HepG2 (cell line): Measurements from ENCODE around the gene HPD. TPM values are rescaled to one million over a fixed set of nuclear protein-coding genes. Genes with fewer than 3 reads are reported as not detected.
A peak's percentile ranks its signal among the peaks of the same experiment; 100 is the strongest.

Experiments used
- BRD4 ChIP-seq: sonication (generic); formaldehyde crosslinking; IDR thresholded peaks from 2 replicates; pipeline ENCODE4 v1.4.0; 2020; ENCODE audit warnings: missing genetic modification reagents
- HNRNPK ChIP-seq: fragments of 200-400 bp; formaldehyde crosslinking; IDR thresholded peaks from 2 replicates; pipeline ENCODE4 v1.6.1; 2018; ENCODE audit warnings: low read length, low read depth, moderate library complexity, mild to moderate bottlenecking; ENCODE audit not compliant: poor library complexity, severe bottlenecking
- HOXA5 ChIP-seq: sonication (generic); formaldehyde crosslinking; IDR thresholded peaks from 2 replicates; pipeline ENCODE4 v1.4.0; 2020; ENCODE audit warnings: missing genetic modification reagents
- MTA1 ChIP-seq: sonication (generic); formaldehyde crosslinking; IDR thresholded peaks from 2 replicates; pipeline ENCODE4 v1.4.0; 2020; ENCODE audit warnings: missing genetic modification reagents, mild to moderate bottlenecking, borderline replicate concordance
- NFE2L2 ChIP-seq: fragments of 150-350 bp; IDR thresholded peaks from 2 replicates; pipeline ENCODE4 v1.6.1; 2014; ENCODE audit warnings: low read length
- NFRKB ChIP-seq: fragments of 450-650 bp; IDR thresholded peaks from 2 replicates; pipeline ENCODE4 v1.6.1; 2017
- PLRG1 ChIP-seq: fragments of 450-650 bp; conservative IDR thresholded peaks from 2 replicates; pipeline ENCODE4 v1.6.1; 2016
- POLR2A ChIP-seq, 2 experiments: IDR thresholded peaks; 2 replicates each; pipeline ENCODE4 v1.6.1; 2011; ENCODE audit warnings: low read depth in 2 of 2, low read length in 2 of 2, mild to moderate bottlenecking in 1 of 2, moderate library complexity in 1 of 2; ENCODE audit not compliant: insufficient read depth in 1 of 2
- POLR2AphosphoS2 ChIP-seq: IDR thresholded peaks from 2 replicates; pipeline ENCODE4 v1.6.1; 2011; ENCODE audit warnings: low read depth, low read length, improper control_type of control experiment
- POLR2G ChIP-seq: fragments of 200-400 bp; formaldehyde crosslinking; IDR thresholded peaks from 2 replicates; pipeline ENCODE4 v1.6.1; 2018; ENCODE audit warnings: mild to moderate bottlenecking, low read depth, low read length, moderate library complexity
- SCMH1 ChIP-seq: sonication (generic); formaldehyde crosslinking; IDR thresholded peaks from 2 replicates; pipeline ENCODE4 v1.9.0; 2021; ENCODE audit warnings: missing genetic modification reagents, mild to moderate bottlenecking, borderline replicate concordance
- STAG1 ChIP-seq: sonication (generic); formaldehyde crosslinking; IDR thresholded peaks from 2 replicates; pipeline ENCODE4 v1.4.0; 2020; ENCODE audit warnings: missing genetic modification reagents
- ZC3H4 ChIP-seq: sonication (generic); formaldehyde crosslinking; IDR thresholded peaks from 2 replicates; pipeline ENCODE4 v1.4.0; 2020; ENCODE audit warnings: missing genetic modification reagents, borderline replicate concordance
- ZFP37 ChIP-seq: sonication (generic); formaldehyde crosslinking; IDR thresholded peaks from 2 replicates; pipeline ENCODE4 v1.4.0; 2020; ENCODE audit warnings: missing genetic modification reagents, borderline replicate concordance
- ZMAT3 ChIP-seq: sonication (generic); formaldehyde crosslinking; conservative IDR thresholded peaks from 2 replicates; pipeline ENCODE4 v1.7.0; 2021; ENCODE audit warnings: missing genetic modification reagents
- ZNF44 ChIP-seq: sonication (generic); formaldehyde crosslinking; IDR thresholded peaks from 2 replicates; pipeline ENCODE4 v1.5.1; 2020; ENCODE audit warnings: mild to moderate bottlenecking, missing genetic modification reagents
- polyA plus RNA-seq, 8 experiments: library from polyadenylated mRNA; depleted of rRNA in 3 of 8; stranded (reverse) in 7 of 8; unstranded in 1 of 8; fragments of >200 nt; fragmentation: Illumina TruSeq in 4 of 8; extraction: Trizol in 4 of 8; gene quantifications; 2 replicates each; pipeline versions ENCODE4 v1.2.1 to v1.2.3, GENCODE V29; 2011 to 2016; ENCODE audit warnings: low read depth in 4 of 8, missing spikeins in 1 of 8, mixed read lengths in 1 of 8; ENCODE audit not compliant: insufficient read depth in 1 of 8
- total RNA-seq, 5 experiments: library from RNA; depleted of rRNA; stranded (reverse); fragments of >200 nt; fragmentation: Illumina TruSeq; extraction: Trizol; gene quantifications; 2 replicates each; pipeline ENCODE4 v1.2.3, GENCODE V29; 2016; ENCODE audit warnings: low read depth in 1 of 5
- TF ChIP-seq, protein P1 (sequence below), 2 experiments: fragments of 450-650 bp in 1 of 2; sonication (generic) in 1 of 2; formaldehyde crosslinking in 1 of 2; IDR thresholded peaks; 2 replicates each; pipeline versions ENCODE4 v1.6.1 to v1.8.0; 2016 to 2022; ENCODE audit warnings: antibody characterized with exemption in 1 of 2, mild to moderate bottlenecking in 1 of 2, missing genetic modification reagents in 1 of 2
- TF ChIP-seq, protein P2 (sequence below): sonication (generic); formaldehyde crosslinking; IDR thresholded peaks from 2 replicates; pipeline ENCODE4 v1.8.0; 2023; ENCODE audit warnings: mild to moderate bottlenecking, missing genetic modification reagents
- TF ChIP-seq, protein P3 (sequence below): sonication (generic); formaldehyde crosslinking; IDR thresholded peaks from 2 replicates; pipeline ENCODE4 v1.8.1; 2023; ENCODE audit warnings: mild to moderate bottlenecking, moderate library complexity, missing genetic modification reagents

HPD gene
- total and polyA plus RNA-seq, 2 of the 13 experiments (the other 11 are each of a cell fraction or from before 2014, with no cell fraction given), result 120 to 195 TPM

DNA sequence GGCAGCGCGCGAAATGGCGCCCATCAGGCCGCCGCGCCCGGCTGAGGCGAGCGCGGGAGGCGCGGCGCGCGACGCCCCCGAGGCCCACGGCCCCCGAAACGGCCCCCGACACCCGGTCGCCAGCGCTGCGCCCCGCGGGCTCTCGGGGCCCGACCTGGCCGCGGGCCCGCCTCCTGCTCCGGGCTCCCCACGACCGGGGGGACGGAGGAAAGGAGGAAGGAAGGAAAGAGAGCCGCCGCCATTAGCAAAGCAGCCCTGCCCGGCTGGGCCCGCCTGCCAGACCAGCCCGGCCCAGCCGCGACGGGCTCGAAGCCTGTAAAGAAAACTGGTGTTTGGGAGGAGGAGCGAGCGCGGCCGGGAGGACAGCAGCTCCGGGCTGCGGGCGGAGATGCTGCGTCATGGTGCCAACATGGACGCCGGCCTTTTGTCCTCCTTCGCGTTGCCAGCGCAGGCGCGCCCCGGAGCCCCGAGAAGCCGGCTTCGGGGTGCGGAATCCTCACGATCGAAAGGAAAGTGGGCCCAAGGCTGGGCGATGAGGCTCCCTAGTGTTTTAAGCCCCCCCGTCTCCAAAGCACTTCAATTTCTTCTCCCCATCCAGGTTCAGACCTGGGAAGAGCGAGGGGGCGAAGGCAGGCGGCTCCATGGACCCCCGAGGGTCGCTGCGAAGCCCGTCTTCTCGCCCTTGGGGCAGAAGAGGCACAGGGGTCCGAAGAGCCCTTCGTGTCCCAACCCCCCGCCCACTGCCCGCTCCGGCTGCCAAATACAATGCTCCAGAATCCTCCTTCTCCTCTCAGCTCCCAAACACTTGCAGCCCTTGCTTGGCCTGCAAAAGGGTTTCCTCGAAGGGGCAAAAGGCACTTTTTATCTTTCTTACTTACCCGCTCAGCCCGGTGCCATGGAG lies 57.7 kb downstream of the HPD start (continued):
- TF ChIP-seq, protein P1, sequence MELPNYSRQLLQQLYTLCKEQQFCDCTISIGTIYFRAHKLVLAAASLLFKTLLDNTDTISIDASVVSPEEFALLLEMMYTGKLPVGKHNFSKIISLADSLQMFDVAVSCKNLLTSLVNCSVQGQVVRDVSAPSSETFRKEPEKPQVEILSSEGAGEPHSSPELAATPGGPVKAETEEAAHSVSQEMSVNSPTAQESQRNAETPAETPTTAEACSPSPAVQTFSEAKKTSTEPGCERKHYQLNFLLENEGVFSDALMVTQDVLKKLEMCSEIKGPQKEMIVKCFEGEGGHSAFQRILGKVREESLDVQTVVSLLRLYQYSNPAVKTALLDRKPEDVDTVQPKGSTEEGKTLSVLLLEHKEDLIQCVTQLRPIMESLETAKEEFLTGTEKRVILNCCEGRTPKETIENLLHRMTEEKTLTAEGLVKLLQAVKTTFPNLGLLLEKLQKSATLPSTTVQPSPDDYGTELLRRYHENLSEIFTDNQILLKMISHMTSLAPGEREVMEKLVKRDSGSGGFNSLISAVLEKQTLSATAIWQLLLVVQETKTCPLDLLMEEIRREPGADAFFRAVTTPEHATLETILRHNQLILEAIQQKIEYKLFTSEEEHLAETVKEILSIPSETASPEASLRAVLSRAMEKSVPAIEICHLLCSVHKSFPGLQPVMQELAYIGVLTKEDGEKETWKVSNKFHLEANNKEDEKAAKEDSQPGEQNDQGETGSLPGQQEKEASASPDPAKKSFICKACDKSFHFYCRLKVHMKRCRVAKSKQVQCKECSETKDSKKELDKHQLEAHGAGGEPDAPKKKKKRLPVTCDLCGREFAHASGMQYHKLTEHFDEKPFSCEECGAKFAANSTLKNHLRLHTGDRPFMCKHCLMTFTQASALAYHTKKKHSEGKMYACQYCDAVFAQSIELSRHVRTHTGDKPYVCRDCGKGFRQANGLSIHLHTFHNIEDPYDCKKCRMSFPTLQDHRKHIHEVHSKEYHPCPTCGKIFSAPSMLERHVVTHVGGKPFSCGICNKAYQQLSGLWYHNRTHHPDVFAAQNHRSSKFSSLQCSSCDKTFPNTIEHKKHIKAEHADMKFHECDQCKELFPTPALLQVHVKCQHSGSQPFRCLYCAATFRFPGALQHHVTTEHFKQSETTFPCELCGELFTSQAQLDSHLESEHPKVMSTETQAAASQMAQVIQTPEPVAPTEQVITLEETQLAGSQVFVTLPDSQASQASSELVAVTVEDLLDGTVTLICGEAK (IDR thresholded peaks at IDR 0.05), result no peak
- TF ChIP-seq, protein P1 (CRISPR knock-in tag; IDR thresholded peaks at IDR 0.05), result peak; percentile 35; the same call in 1 of the 2 replicates
- TF ChIP-seq POLR2A (IDR thresholded peaks at IDR 0.05; ENCODE audit: insufficient read depth in 1 of 2, low read depth in 2 of 2, low read length in 2 of 2) (peak in 1 of 2 experiments; percentile 77; a peak in 2 of 4 replicates), HNRNPK (peak; percentile 26), ZMAT3 (CRISPR knock-in tag) (no peak), POLR2AphosphoS2 (no peak), HOXA5 (0 out of 2 replicates have a peak, but pooled peaks have one; percentile 33), ZC3H4 (CRISPR knock-in tag) (no peak), MTA1 (CRISPR knock-in tag) (no peak), STAG1 (no peak), PLRG1 (no peak), NFRKB (0 out of 2 replicates have a peak, but pooled peaks have one; percentile 43), NFE2L2 (peak; percentile 75), ZNF44 (CRISPR knock-in tag) (no peak), ZFP37 (no peak), SCMH1 (CRISPR knock-in tag) (no peak), BRD4 (CRISPR knock-in tag) (peak; percentile 89), POLR2G (peak; percentile 47)
- TF ChIP-seq, protein P2, sequence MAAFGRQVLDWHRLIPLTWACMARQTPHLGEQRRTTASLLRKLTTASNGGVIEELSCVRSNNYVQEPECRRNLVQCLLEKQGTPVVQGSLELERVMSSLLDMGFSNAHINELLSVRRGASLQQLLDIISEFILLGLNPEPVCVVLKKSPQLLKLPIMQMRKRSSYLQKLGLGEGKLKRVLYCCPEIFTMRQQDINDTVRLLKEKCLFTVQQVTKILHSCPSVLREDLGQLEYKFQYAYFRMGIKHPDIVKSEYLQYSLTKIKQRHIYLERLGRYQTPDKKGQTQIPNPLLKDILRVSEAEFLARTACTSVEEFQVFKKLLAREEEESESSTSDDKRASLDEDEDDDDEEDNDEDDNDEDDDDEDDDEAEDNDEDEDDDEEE (CRISPR knock-in tag), result 0 out of 2 replicates have a peak, but pooled peaks have one; percentile 68
- TF ChIP-seq, protein P3, sequence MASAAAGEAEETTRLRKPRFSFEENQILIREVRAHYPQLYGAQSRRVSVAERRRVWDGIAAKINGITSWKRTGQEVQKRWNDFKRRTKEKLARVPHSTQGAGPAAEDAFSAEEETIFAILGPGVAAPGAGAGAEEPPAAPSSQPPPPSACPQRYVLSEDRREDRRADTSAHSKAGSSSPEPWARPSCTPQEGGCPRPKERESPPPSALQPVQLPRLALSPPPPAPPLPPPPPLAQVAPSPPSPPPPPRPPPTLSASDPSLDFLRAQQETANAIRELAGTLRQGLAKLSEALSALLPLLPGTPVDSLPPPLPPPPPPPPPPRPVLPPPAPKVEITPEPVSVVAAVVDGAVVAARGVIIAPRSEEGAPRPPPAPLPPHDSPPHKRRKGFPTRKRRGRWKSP (CRISPR knock-in tag), result no peak; the same call in 1 of the 2 replicates
